ENCODE measurements around the gene TPO. TPM values are rescaled to one million over a fixed set of nuclear protein-coding genes. Genes with fewer than 3 reads are reported as not detected.

The TPO gene
- total RNA-seq, 1 experiment from 2014 or later = not detected

DNA sequence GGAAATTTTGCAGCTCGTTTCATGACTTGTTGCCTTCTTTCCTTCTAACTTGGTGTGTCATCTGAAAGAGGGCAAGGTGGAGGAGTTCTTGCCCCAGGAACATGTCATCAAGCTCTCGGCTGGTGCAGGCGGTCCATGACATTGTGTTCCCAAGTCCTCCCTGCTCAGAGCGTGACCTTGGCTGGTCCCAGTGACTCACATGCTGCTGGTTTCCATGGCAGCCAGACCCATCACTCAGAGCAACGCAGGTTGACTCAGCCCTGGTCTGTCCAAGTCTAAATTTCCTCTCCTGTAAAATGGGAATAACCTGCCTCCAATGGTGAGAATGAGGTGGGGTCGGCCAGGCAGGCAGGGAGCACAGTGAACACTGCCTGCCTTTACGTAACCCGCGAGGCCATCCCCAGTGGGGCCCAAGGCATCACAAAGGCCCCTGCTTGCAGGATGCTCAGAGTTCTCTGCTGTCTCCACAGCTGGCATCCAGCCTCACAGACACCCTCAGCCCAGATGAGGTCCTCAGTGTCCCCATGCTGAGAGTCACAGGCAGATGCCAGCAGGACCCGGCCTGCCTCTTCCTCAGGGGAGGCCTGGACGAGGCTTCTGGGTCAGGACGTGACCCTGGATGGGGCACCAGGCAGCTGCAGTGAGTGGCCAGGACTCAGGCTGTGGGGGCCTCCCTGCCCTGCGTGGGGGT, 143.7 kb downstream of the TPO start:
- no TSS peak for BruUV-seq (replicated peaks)
- H3K4me1 Mint-ChIP-seq (ENCODE audit: low read depth, unreplicated experiment) = no peaks in the 10 kb centered on the region
- no peak overlapping the region for H3K27ac Mint-ChIP-seq (ENCODE audit: unreplicated experiment)
- intact Hi-C loops (cut with micrococcal nuclease; ENCODE audit: unreplicated experiment) = no loop called here
- DNase-seq = peak; percentile 30
- no peak overlapping the region for H3K4me3 Mint-ChIP-seq (ENCODE audit: low read depth, unreplicated experiment)
- peaks cover 10% of the 10 kb centered on the region for H3K9me3 Mint-ChIP-seq (ENCODE audit: low read depth, unreplicated experiment)
- no peaks in the 10 kb centered on the region for H3K27me3 Mint-ChIP-seq (ENCODE audit: unreplicated experiment)
- TF ChIP-seq, protein P1, sequence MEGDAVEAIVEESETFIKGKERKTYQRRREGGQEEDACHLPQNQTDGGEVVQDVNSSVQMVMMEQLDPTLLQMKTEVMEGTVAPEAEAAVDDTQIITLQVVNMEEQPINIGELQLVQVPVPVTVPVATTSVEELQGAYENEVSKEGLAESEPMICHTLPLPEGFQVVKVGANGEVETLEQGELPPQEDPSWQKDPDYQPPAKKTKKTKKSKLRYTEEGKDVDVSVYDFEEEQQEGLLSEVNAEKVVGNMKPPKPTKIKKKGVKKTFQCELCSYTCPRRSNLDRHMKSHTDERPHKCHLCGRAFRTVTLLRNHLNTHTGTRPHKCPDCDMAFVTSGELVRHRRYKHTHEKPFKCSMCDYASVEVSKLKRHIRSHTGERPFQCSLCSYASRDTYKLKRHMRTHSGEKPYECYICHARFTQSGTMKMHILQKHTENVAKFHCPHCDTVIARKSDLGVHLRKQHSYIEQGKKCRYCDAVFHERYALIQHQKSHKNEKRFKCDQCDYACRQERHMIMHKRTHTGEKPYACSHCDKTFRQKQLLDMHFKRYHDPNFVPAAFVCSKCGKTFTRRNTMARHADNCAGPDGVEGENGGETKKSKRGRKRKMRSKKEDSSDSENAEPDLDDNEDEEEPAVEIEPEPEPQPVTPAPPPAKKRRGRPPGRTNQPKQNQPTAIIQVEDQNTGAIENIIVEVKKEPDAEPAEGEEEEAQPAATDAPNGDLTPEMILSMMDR (IDR thresholded peaks at IDR 0.05; ENCODE audit: unreplicated experiment) = no peak
- CTCF ChIA-PET = no interaction called here
- H3K36me3 Mint-ChIP-seq (ENCODE audit: insufficient read depth, unreplicated experiment) = no peaks in the 10 kb centered on the region

DNA sequence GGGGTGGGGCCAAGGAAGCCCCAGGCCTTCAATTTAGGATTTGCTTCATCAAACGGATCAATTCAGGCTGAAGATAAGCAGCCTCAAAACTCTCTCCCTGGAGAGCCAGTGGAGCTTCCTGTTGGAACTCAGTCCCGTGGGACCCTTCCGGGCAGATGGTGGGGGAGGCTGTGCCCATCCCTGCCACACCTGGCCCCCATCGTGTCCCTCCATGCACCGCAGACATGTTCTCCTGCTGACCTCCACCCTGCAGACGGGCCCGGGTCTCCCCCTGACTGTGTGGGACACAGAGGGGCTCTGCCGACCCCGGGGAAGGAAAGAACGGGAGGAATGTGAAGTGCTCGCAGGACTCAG, 144.2 kb downstream of the TPO start:
- no peak overlapping the region for H3K27ac Mint-ChIP-seq (ENCODE audit: unreplicated experiment)
- CTCF ChIA-PET = no interaction called here
- no peak for DNase-seq
- H3K27me3 Mint-ChIP-seq (ENCODE audit: unreplicated experiment) = no peaks in the 10 kb centered on the region
- H3K4me1 Mint-ChIP-seq (ENCODE audit: low read depth, unreplicated experiment) = no peaks in the 10 kb centered on the region
- H3K9me3 Mint-ChIP-seq (ENCODE audit: low read depth, unreplicated experiment) = peaks cover 6% of the 10 kb centered on the region
- H3K36me3 Mint-ChIP-seq (ENCODE audit: insufficient read depth, unreplicated experiment) = no peaks in the 10 kb centered on the region
- H3K4me3 Mint-ChIP-seq (ENCODE audit: low read depth, unreplicated experiment) = no peak overlapping the region
- intact Hi-C loops (cut with micrococcal nuclease; ENCODE audit: unreplicated experiment) = no loop called here
- BruUV-seq (replicated peaks) = no TSS peak
- TF ChIP-seq, protein P1 (IDR thresholded peaks at IDR 0.05; ENCODE audit: unreplicated experiment) = no peak

DNA sequence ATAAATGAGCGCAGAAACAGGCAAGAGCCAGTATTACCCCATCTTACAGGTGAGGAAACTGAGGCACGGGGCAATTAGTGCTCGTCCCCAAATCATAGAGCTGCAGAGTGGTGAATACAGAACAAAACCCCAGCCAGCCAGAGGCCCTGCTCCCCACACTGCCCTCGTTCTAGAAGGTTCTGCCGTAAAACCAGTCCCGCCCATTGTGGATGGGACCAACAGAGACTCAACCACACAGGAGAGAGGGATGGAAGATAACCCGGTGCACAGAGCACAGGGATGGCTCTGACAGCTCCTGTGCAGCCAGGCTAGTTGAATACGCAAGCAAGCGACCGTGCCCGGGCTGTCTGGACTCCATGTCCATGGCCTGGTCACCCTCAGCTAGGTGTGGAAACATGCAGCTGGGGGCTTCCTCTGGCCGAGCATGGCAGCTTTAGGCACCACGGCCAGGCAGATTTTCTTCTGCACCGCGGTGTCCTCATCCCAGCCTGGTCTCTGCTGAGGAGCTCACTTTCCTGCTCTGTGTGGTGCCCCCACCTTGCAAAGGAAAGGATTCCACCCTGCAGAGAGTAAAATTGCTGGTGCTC, 146.4 kb downstream of the TPO start:
- Mint-ChIP-seq H3K4me3 (ENCODE audit: low read depth, unreplicated experiment) (no peak overlapping the region), H3K36me3 (ENCODE audit: insufficient read depth, unreplicated experiment) (no peaks in the 10 kb centered on the region), H3K27me3 (ENCODE audit: unreplicated experiment) (no peaks in the 10 kb centered on the region), H3K4me1 (ENCODE audit: low read depth, unreplicated experiment) (no peaks in the 10 kb centered on the region), H3K9me3 (ENCODE audit: low read depth, unreplicated experiment) (peaks cover 6% of the 10 kb centered on the region), H3K27ac (ENCODE audit: unreplicated experiment) (no peak overlapping the region)
- no peak for DNase-seq
- intact Hi-C loops (cut with micrococcal nuclease; ENCODE audit: unreplicated experiment) = no loop called here
- CTCF ChIA-PET = no interaction called here
- TF ChIP-seq, protein P1 (IDR thresholded peaks at IDR 0.05; ENCODE audit: unreplicated experiment) = no peak
- BruUV-seq (replicated peaks) = no TSS peak

DNA sequence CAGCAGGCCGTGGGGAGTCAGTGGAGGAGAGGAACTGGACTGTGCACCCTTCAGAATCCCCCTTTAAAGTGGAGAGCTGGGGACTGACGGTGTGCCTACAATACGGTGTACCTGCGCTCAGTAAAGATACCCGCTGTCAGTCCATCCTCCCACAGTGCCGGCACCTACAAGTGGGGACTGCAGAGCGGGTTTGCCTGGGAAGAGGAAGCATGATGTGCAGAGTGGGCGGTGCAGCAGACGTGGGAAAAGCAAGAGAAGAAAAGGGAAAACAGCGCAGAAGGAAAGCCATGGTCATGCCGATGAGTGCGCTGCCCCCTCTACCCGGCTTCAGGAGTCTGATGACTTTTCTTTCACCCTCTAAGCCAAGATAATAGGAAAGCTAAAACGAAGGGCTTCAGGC, 148.0 kb downstream of the TPO start:
- Mint-ChIP-seq H3K4me1 (ENCODE audit: low read depth, unreplicated experiment) (no peaks in the 10 kb centered on the region), H3K27ac (ENCODE audit: unreplicated experiment) (no peak overlapping the region), H3K36me3 (ENCODE audit: insufficient read depth, unreplicated experiment) (no peaks in the 10 kb centered on the region), H3K4me3 (ENCODE audit: low read depth, unreplicated experiment) (no peak overlapping the region), H3K9me3 (ENCODE audit: low read depth, unreplicated experiment) (peaks cover under 1% of the 10 kb centered on the region), H3K27me3 (ENCODE audit: unreplicated experiment) (no peaks in the 10 kb centered on the region)
- intact Hi-C loops (cut with micrococcal nuclease; ENCODE audit: unreplicated experiment) = no loop called here
- no TSS peak for BruUV-seq (replicated peaks)
- TF ChIP-seq, protein P1 (IDR thresholded peaks at IDR 0.05; ENCODE audit: unreplicated experiment) = no peak
- CTCF ChIA-PET = no interaction called here
- DNase-seq = no peak

All from Calu3 (cell line).